ENCODE results near the gene PLAAT2.

- TF ChIP-seq, protein P1, sequence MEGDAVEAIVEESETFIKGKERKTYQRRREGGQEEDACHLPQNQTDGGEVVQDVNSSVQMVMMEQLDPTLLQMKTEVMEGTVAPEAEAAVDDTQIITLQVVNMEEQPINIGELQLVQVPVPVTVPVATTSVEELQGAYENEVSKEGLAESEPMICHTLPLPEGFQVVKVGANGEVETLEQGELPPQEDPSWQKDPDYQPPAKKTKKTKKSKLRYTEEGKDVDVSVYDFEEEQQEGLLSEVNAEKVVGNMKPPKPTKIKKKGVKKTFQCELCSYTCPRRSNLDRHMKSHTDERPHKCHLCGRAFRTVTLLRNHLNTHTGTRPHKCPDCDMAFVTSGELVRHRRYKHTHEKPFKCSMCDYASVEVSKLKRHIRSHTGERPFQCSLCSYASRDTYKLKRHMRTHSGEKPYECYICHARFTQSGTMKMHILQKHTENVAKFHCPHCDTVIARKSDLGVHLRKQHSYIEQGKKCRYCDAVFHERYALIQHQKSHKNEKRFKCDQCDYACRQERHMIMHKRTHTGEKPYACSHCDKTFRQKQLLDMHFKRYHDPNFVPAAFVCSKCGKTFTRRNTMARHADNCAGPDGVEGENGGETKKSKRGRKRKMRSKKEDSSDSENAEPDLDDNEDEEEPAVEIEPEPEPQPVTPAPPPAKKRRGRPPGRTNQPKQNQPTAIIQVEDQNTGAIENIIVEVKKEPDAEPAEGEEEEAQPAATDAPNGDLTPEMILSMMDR (IDR thresholded peaks at IDR 0.05): no peak
- TF ChIP-seq POLR2A (IDR thresholded peaks at IDR 0.05; ENCODE audit: low read depth) (no peak), EP300 (IDR thresholded peaks at IDR 0.05) (no peak), POLR2AphosphoS5 (IDR thresholded peaks at IDR 0.05) (peak; percentile 25 to 63)
These were observed 11.8 kb upstream of the PLAAT2 start for GRCh38 chr11:63574856-63575602.
